GM12878 (cell line): Measurements from ENCODE around the gene CPT1C. TPM values are rescaled to one million over a fixed set of nuclear protein-coding genes. Genes with fewer than 3 reads are reported as not detected.

Source experiments
- CHD2 ChIP-seq: IDR thresholded peaks from 2 replicates; pipeline ENCODE4 v1.6.1; 2011; ENCODE audit warnings: low read depth, low read length, improper control_type of control experiment, borderline replicate concordance
- EGR1 ChIP-seq, 2 experiments: IDR thresholded peaks; 1 replicate in 1 of 2; 2 replicates in 1 of 2; pipeline ENCODE4 v1.6.1; 2011 to 2012; ENCODE audit warnings: low read depth in 2 of 2, low read length in 2 of 2, borderline replicate concordance in 1 of 2, mild to moderate bottlenecking in 1 of 2, moderate library complexity in 1 of 2
- HDAC2 ChIP-seq: fragments of 200-600 bp; sonication (generic); IDR thresholded peaks from 2 replicates; pipeline ENCODE4 v1.6.1; 2017
- SREBF1 ChIP-seq: IDR thresholded peaks from 2 replicates; pipeline ENCODE4 v1.6.1; 2012; ENCODE audit warnings: mild to moderate bottlenecking, low read length
- ZNF217 ChIP-seq: fragments of 450-650 bp; IDR thresholded peaks from 2 replicates; pipeline ENCODE4 v1.6.1; 2017; ENCODE audit warnings: antibody characterized with exemption, mild to moderate bottlenecking
- polyA plus RNA-seq, 11 experiments: library from polyadenylated mRNA; depleted of rRNA in 4 of 11; unstranded in 6 of 11; stranded (reverse) in 5 of 11; fragments of >200 nt; fragmentation: Nextera tagmentation in 4 of 11; fragmentation: Illumina TruSeq in 1 of 11; extraction: Ambion mirVana in 4 of 11; extraction: Trizol in 1 of 11; gene quantifications; 1 replicate in 1 of 11; 2 replicates in 10 of 11; pipeline versions ENCODE4 v1.2.1 to v1.2.3, GENCODE V29; 2011 to 2016; ENCODE audit warnings: inconsistent platforms in 2 of 11, missing spikeins in 2 of 11, low read depth in 1 of 11
- total RNA-seq, 4 experiments: library from RNA; depleted of rRNA in 3 of 4; stranded (reverse); fragments of >200 nt in 3 of 4; fragmentation: Illumina TruSeq in 1 of 4; extraction: Trizol in 1 of 4; gene quantifications; 2 replicates each; pipeline versions ENCODE4 v1.2.1 to v1.2.3, GENCODE V29; 2013 to 2021
- TF ChIP-seq, protein P1 (sequence below): IDR thresholded peaks from 2 replicates; pipeline ENCODE4 v1.6.1; 2012; ENCODE audit warnings: improper control_type of control experiment, low read depth, low read length; ENCODE audit not compliant: insufficient replicate concordance
- TF ChIP-seq, protein P2 (sequence below): fragments of 450-650 bp; IDR thresholded peaks from 2 replicates; pipeline ENCODE4 v1.6.1; 2017; ENCODE audit warnings: antibody characterized with exemption, mild to moderate bottlenecking, moderate library complexity

The CPT1C gene
- total and polyA plus RNA-seq, 10 of the 15 experiments (the other 5 are each of a cell fraction or from before 2014, with no cell fraction given), result 0.04 to 0.56 (median 0.21) TPM; not detected in 3

GRCh38 chr19:49656456-49657109 lies 34.3 kb upstream of the CPT1C start (continued):
- TF ChIP-seq, protein P1, sequence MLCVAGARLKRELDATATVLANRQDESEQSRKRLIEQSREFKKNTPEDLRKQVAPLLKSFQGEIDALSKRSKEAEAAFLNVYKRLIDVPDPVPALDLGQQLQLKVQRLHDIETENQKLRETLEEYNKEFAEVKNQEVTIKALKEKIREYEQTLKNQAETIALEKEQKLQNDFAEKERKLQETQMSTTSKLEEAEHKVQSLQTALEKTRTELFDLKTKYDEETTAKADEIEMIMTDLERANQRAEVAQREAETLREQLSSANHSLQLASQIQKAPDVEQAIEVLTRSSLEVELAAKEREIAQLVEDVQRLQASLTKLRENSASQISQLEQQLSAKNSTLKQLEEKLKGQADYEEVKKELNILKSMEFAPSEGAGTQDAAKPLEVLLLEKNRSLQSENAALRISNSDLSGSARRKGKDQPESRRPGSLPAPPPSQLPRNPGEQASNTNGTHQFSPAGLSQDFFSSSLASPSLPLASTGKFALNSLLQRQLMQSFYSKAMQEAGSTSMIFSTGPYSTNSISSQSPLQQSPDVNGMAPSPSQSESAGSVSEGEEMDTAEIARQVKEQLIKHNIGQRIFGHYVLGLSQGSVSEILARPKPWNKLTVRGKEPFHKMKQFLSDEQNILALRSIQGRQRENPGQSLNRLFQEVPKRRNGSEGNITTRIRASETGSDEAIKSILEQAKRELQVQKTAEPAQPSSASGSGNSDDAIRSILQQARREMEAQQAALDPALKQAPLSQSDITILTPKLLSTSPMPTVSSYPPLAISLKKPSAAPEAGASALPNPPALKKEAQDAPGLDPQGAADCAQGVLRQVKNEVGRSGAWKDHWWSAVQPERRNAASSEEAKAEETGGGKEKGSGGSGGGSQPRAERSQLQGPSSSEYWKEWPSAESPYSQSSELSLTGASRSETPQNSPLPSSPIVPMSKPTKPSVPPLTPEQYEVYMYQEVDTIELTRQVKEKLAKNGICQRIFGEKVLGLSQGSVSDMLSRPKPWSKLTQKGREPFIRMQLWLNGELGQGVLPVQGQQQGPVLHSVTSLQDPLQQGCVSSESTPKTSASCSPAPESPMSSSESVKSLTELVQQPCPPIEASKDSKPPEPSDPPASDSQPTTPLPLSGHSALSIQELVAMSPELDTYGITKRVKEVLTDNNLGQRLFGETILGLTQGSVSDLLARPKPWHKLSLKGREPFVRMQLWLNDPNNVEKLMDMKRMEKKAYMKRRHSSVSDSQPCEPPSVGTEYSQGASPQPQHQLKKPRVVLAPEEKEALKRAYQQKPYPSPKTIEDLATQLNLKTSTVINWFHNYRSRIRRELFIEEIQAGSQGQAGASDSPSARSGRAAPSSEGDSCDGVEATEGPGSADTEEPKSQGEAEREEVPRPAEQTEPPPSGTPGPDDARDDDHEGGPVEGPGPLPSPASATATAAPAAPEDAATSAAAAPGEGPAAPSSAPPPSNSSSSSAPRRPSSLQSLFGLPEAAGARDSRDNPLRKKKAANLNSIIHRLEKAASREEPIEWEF, result no peak
- TF ChIP-seq EGR1 (IDR thresholded peaks at IDR 0.05; ENCODE audit: borderline replicate concordance in 1 of 2, low read depth in 2 of 2, low read length in 2 of 2) (no peak), SREBF1 (no peak), CHD2 (no peak), HDAC2 (no peak), ZNF217 (no peak)
- TF ChIP-seq, protein P2, sequence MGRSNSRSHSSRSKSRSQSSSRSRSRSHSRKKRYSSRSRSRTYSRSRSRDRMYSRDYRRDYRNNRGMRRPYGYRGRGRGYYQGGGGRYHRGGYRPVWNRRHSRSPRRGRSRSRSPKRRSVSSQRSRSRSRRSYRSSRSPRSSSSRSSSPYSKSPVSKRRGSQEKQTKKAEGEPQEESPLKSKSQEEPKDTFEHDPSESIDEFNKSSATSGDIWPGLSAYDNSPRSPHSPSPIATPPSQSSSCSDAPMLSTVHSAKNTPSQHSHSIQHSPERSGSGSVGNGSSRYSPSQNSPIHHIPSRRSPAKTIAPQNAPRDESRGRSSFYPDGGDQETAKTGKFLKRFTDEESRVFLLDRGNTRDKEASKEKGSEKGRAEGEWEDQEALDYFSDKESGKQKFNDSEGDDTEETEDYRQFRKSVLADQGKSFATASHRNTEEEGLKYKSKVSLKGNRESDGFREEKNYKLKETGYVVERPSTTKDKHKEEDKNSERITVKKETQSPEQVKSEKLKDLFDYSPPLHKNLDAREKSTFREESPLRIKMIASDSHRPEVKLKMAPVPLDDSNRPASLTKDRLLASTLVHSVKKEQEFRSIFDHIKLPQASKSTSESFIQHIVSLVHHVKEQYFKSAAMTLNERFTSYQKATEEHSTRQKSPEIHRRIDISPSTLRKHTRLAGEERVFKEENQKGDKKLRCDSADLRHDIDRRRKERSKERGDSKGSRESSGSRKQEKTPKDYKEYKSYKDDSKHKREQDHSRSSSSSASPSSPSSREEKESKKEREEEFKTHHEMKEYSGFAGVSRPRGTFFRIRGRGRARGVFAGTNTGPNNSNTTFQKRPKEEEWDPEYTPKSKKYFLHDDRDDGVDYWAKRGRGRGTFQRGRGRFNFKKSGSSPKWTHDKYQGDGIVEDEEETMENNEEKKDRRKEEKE, result no peak
